ENCODE data around the gene NRTN.

DNA sequence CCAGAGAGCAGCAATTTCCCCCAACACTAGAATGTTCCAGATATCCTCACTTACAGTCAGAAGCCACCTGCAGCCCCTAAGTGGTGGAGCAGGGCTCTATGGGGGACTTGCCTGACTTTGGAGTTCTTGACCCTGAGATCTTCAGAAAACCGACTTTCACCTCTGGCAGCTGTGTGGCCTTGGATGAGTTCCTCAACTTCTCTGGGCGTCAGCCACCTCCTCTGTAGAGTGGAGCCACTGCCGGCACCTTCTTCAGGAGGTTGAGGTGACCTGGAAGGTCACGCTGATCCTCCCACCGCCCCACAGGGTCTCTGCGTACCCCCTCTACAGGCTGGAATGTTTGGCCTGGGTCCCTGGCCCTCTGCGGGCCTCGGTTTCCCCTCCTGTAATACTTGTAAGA is 72.6 kb downstream of the NRTN start:
- TF ChIP-seq EP300 (IDR thresholded peaks at IDR 0.05) (no peak), POLR2AphosphoS5 (IDR thresholded peaks at IDR 0.05) (no peak)
- TF ChIP-seq, protein P1, sequence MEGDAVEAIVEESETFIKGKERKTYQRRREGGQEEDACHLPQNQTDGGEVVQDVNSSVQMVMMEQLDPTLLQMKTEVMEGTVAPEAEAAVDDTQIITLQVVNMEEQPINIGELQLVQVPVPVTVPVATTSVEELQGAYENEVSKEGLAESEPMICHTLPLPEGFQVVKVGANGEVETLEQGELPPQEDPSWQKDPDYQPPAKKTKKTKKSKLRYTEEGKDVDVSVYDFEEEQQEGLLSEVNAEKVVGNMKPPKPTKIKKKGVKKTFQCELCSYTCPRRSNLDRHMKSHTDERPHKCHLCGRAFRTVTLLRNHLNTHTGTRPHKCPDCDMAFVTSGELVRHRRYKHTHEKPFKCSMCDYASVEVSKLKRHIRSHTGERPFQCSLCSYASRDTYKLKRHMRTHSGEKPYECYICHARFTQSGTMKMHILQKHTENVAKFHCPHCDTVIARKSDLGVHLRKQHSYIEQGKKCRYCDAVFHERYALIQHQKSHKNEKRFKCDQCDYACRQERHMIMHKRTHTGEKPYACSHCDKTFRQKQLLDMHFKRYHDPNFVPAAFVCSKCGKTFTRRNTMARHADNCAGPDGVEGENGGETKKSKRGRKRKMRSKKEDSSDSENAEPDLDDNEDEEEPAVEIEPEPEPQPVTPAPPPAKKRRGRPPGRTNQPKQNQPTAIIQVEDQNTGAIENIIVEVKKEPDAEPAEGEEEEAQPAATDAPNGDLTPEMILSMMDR (IDR thresholded peaks at IDR 0.05), result no peak
